ENCODE results near the gene CGRRF1.

CGRRF1 gene

GRCh38 chr14:54528973-54529372 lies 19.3 kb downstream of the CGRRF1 start:
- no peak for DNase-seq (ENCODE audit: low read depth, low spot score)
- ChIA-PET POLR2A (no interaction called here), CTCF (interaction anchor here (0.9 to 1.4 kb wide), 6 partner anchors 9 to 181 kb away, joined by 3 to 8 read pairs (median 4); partner anchors contain the start of gene CGRRF1)
- no peak overlapping the region for H3K4me3 ChIP-seq (ENCODE audit: low read depth, low read length)
- no peak for TF ChIP-seq CTCF (IDR thresholded peaks at IDR 0.05; ENCODE audit: insufficient read depth, low read length, missing control alignments)

GRCh38 chr14:54529811-54530210 lies 20.1 kb downstream of the CGRRF1 start:
- TF ChIP-seq CTCF (IDR thresholded peaks at IDR 0.05; ENCODE audit: insufficient read depth, low read length, missing control alignments) = no peak
- DNase-seq (ENCODE audit: low read depth, low spot score) = no peak
- CTCF ChIA-PET = interaction anchor here (0.6 to 1.4 kb wide), 6 partner anchors 8 to 182 kb away, joined by 3 to 4 read pairs (median 4); no protein-coding TSS in a partner anchor
- POLR2A ChIA-PET = no interaction called here
- H3K4me3 ChIP-seq (ENCODE audit: low read depth, low read length) = no peak overlapping the region

- no peak overlapping the region for H3K4me3 ChIP-seq (ENCODE audit: low read depth, low read length)
- no peak for DNase-seq (ENCODE audit: low read depth, low spot score)
- ChIA-PET CTCF (interaction anchor here (0.7 to 1.4 kb wide), 4 partner anchors 9 to 92 kb away, joined by 3 to 5 read pairs (median 4); partner anchors contain the start of genes CGRRF1 and CNIH1), POLR2A (no interaction called here)
- no peak for TF ChIP-seq CTCF (IDR thresholded peaks at IDR 0.05; ENCODE audit: insufficient read depth, low read length, missing control alignments)
These were observed 22.7 kb downstream of the CGRRF1 start for GRCh38 chr14:54532111-54533012.

- H3K4me3 ChIP-seq (ENCODE audit: low read depth, low read length) = no peak overlapping the region
- TF ChIP-seq CTCF (IDR thresholded peaks at IDR 0.05; ENCODE audit: insufficient read depth, low read length, missing control alignments) = no peak
- DNase-seq (ENCODE audit: low read depth, low spot score) = no peak
- POLR2A ChIA-PET = no interaction called here
- CTCF ChIA-PET = interaction anchor here (0.7 to 1.4 kb wide), 3 partner anchors 9 to 92 kb away, joined by 3 to 5 read pairs (median 4); partner anchors contain the start of gene CNIH1
These were observed 23.4 kb downstream of the CGRRF1 start for GRCh38 chr14:54533100-54533499.

GRCh38 chr14:54535126-54535525 lies 25.4 kb downstream of the CGRRF1 start:
- ChIA-PET POLR2A (no interaction called here), CTCF (no interaction called here)
- H3K4me3 ChIP-seq (ENCODE audit: low read depth, low read length) = no peak overlapping the region
- TF ChIP-seq CTCF (IDR thresholded peaks at IDR 0.05; ENCODE audit: insufficient read depth, low read length, missing control alignments) = no peak
- DNase-seq (ENCODE audit: low read depth, low spot score) = no peak

- ChIA-PET POLR2A (no interaction called here), CTCF (interaction anchor here (2.2 kb wide), 1 partner anchor 238 kb away, joined by 6 read pairs; no protein-coding TSS in a partner anchor)
- no peak for TF ChIP-seq CTCF (IDR thresholded peaks at IDR 0.05; ENCODE audit: insufficient read depth, low read length, missing control alignments)
- H3K4me3 ChIP-seq (ENCODE audit: low read depth, low read length) = no peak overlapping the region
- DNase-seq (ENCODE audit: low read depth, low spot score) = no peak
These were observed 25.9 kb downstream of the CGRRF1 start for GRCh38 chr14:54535646-54536045.
